Stimulated activated CD4-positive, alpha-beta T cell treated with anti-CD3 and anti-CD28 coated beads, Interleukin-2, amount 100 ng/mL, for 48 hours (primary cell): ENCODE results near the gene MRPS31.
"Not testable (repeated sequence)": the region's sequence is repeated elsewhere in the genome, so short reads cannot be mapped to it uniquely, and the experiment has no call there.

Experiments
- DNase-seq, 2 donors: peaks; one replicate each; pipeline ENCODE4 v3.0.0-alpha.2; 2020

MRPS31 gene

GRCh38 chr13:40758811-40759210 is 12.2 kb downstream of the MRPS31 start:
- no peak for DNase-seq

GRCh38 chr13:40756042-40756441 is 14.9 kb downstream of the MRPS31 start:
- no peak for DNase-seq

GRCh38 chr13:40755082-40755700 is 15.8 kb downstream of the MRPS31 start:
- DNase-seq, result no peak

GRCh38 chr13:40749327-40749726 is 21.7 kb downstream of the MRPS31 start:
- no peak for DNase-seq

- DNase-seq, result not testable (repeated sequence)
Measured at GRCh38 chr13:40735232-40735548, 35.8 kb downstream of the MRPS31 start.

DNA sequence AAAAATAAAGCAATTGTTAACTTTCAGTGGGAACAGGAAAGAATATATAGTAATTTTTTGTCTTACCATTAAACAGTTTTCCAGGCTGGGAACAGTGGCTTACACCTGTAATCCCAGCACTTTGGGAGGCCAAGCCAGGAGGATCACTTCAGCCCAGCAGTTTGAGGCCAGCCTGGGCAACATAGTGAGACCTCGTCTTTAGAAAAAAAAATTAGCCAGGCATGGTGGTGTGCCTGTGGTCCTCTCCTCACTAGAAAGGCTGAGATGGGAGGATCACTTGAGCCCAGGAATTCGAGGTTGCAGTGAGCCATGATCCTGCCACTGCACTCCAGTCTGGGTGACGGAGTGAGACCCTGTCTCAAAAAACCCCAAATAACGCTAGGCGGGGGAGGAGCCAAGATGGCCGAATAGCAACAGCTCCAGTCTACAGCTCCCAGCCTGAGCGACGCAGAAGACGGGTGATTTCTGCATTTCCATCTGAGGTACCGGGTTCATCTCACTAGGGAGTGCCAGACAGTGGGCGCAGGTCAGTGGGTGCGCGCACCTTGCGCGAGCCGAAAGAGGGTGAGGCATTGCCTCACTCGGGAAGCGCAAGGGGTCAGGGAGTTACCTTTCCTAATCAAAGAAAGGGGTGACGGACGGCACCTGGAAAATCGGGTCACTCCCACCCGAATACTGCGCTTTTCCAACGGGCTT is 36.3 kb downstream of the MRPS31 start:
- DNase-seq, result not testable (repeated sequence)

GRCh38 chr13:40732658-40733057 is 38.3 kb downstream of the MRPS31 start:
- no peak for DNase-seq

DNA sequence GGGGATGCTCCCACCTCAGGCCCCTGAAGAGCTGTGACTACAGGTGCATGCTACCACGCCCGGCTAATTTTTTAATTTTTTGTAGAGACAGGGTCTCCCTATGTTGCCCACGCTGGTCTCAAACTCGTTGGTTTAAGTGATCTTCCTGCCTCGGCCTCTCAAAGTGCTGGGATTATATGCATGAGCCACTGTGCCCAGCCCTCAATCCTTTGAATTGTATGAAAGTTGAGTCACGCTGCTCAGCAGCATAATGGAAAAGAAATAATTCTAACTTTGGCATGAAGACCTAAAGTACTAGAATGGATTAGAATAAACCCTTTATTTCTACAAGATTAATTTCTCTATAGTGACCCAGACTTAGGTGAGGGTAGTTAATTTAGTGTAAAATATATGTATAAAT is 42.4 kb downstream of the MRPS31 start:
- no peak for DNase-seq

DNA sequence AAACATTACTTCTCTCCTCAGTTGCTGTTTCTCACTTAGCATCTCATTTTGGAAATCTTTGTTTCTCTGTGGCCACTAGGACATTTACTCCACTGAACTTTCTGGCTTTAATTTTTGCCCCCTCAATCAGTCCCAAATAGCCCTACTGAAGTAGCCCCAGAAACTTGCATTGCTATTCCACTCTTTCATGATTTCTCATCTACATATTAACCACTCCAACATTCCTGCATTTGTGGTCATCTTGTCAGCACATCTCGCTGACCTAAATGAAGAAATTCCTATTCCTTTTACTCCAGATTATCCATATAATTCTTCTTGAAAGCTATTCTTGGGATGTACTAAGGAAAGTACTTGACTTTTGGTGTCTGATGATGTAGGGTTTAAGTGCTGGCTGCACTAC is 56.6 kb downstream of the MRPS31 start:
- not testable (repeated sequence) for DNase-seq

DNA sequence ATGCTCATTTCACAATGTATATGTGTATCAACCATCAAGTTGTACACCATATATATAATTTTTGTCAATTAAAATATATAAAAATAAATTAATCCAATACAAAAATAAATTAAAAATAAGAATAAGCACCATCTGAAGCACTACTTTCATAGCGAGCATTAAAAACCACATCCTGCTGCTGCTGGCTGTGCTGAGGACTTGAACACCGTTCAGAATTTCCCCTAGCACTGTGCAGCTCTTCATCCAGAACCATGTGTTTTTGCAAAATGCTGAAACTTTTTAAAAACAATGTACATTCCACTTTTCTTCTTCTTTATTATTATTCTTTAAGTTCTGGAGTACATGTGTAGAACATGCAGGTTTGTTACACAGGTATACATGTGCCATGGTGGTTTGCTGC is 64.6 kb downstream of the MRPS31 start:
- no peak for DNase-seq

DNA sequence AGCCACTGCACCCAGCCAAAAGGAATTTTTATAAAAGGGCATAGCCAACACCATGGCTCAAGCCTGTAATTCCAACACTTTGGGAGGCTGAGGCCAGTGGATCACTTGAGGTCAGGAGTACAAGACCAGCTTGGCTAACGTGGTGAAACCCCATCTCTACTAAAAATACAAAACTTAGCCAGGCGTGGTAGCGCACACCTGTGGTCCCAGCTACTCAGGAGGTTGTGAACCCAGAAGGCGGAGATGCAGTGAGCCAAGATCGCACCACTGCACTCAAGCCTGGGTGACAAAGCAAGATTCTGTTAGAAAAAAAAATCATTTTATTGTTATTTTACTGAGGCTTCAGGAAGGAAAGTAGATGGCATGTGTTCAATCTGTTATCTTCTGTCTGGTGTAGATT is 73.3 kb downstream of the MRPS31 start:
- DNase-seq, result no peak

- no peak for DNase-seq
Measured at GRCh38 chr13:40694426-40694825, 76.6 kb downstream of the MRPS31 start.

GRCh38 chr13:40692946-40693345 is 78.0 kb downstream of the MRPS31 start:
- no peak for DNase-seq

DNA sequence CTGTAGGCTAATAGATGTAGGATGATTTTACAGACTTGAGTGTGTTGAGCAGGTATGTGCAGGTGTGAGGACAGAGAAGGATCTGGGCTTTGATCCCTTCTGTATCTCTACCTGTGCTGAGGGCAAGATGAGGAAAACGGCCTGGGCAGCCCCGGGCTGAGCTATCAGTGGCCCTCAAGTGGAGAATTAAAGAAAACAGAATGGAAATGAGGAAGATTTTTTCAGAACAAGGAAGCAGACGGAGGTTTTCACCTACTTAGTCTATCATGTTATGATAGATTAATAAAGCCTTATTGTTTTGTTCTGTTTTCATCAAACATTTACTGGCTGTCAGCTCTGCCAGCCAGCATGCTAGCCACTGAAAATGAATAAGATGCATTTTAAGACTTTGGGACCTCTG is 82.2 kb downstream of the MRPS31 start:
- no peak for DNase-seq

- no peak for DNase-seq
Measured at GRCh38 chr13:40682449-40683240, 88.3 kb downstream of the MRPS31 start.

DNA sequence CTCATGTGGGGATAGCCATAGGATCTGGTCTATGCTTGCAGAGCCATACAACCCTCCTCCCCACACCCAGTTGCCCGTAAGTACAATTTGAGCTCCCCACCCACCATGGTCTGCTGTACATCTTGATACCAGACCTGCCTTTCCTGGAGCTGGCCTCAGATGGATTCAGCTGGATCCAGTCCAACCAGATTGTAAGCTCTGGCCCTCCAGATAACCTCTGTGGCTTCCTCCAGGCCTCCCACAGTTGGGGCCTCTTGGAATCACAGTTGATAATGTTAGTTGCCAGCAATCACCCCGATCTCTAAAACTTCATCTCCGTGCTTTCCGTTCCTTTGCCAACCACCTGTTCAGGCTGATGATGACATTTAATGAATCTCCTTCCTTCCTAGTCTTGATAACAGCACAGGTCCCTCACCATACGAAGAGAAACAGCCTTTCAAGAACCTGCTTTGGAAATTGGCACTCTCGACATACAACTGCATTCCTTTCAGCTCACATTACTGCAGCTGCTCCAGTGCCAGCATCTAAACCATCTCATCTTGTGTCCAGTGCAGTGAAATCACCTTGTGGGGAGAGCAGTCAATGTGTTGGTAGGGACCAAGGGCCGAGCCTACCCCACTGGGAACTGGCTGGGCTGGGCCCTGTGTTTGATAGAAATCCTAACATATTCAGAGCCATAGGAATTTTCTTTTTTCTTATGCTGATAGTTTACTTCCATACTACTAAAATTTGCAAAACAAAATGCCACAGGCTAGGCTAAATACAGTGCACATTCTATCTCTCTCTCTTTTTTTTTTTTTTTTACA is 89.4 kb downstream of the MRPS31 start:
- DNase-seq, result no peak

DNA sequence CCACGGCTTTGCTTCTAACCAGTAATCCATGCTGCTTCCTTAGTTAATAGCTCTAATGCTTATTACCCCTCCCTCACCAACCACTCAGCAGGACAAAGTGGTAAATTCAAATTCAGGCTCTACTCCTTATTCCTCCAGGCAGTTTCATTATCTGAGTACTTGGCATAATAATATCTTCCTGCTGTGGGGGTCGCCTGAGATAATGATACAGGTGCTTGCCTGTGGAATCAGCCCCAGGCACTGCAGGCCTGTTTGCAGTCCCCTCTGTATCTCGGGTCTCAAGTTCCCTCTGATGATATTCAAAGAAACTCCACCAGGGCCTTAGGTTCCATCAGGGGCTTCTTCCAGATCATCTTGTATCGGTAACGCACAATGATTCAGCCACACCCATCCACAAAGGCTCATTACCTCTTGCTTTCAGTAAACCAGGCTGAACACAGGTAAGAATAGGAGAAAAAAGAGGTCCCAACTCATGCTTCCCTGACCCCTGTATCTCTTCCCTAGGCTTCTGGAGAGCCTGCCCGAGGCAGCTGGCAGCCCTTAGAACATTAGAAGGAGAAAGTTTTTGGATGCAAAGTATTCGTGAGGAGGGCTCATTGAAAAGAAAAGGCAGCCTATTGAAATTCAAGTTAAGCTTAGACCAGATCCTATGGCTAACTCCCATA is 90.2 kb downstream of the MRPS31 start:
- DNase-seq, result no peak

GRCh38 chr13:40679480-40679985 is 91.5 kb downstream of the MRPS31 start:
- DNase-seq, result no peak
